ENCODE measurements around the gene SNED1.

DNA sequence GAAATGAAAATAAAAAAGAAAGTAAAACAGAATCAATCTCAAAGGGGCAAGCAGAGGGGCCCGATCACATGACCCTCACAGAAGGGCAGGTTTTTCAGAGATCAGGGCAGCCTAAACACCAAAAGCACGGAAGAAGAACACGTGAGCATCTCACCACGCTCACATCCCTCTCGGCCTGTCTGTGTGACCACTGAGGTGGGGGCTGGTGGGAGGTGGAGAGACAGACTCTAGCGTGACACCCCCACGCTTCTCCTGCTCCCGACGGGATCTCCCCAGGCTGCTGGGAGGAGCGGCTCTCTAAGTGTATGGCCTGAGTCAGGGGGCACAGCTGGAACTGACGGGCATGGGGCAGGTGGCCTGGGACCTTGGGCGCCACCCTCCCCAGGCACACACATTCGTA, 127.2 kb downstream of the SNED1 start:
- TF ChIP-seq POLR2AphosphoS5 (IDR thresholded peaks at IDR 0.05; ENCODE audit: borderline replicate concordance, low read depth, low read length): no peak
- TF ChIP-seq EZH2 (IDR thresholded peaks at IDR 0.05): no peak
